ENCODE data around the gene DCT. TPM values are rescaled to one million over a fixed set of nuclear protein-coding genes. Genes with fewer than 3 reads are reported as not detected.
"Not testable (repeated sequence)": the region's sequence is repeated elsewhere in the genome, so short reads cannot be mapped to it uniquely, and the experiment has no call there.

DCT gene
- 100 to 1,000 TPM in 1 of 4 donors, 10 to 100 TPM in 3; 39.4 to 122 (median 81.7) TPM for total RNA-seq

- no peak within 1 kb of the TSS for H3K27ac ChIP-seq
- 22% methylated on average over 3 of the region's 3 CpGs for WGBS
- TF ChIP-seq POLR2A (IDR thresholded peaks at IDR 0.05) (no peak), EP300 (IDR thresholded peaks at IDR 0.05) (no peak), CTCF (IDR thresholded peaks at IDR 0.05) (no peak), POLR2AphosphoS5 (IDR thresholded peaks at IDR 0.05) (no peak)
- no peaks in the 10 kb centered on the region for H3K9me3 ChIP-seq
- DNase-seq (ENCODE audit: low spot score in 2 of 2), result no peak
- no peaks in the 10 kb centered on the region for H3K36me3 ChIP-seq
- no peaks in the 10 kb centered on the region for H3K4me1 ChIP-seq
- no peaks in the 10 kb centered on the region for H3K27me3 ChIP-seq
- no peak within 1 kb of the TSS for H3K4me3 ChIP-seq
Measured at GRCh38 chr13:94479616-94480015, at the start of gene DCT. Gene DCT (minus strand): TSS chr13:94479682. CDS start chr13:94479255, 427 bp downstream.

DNA sequence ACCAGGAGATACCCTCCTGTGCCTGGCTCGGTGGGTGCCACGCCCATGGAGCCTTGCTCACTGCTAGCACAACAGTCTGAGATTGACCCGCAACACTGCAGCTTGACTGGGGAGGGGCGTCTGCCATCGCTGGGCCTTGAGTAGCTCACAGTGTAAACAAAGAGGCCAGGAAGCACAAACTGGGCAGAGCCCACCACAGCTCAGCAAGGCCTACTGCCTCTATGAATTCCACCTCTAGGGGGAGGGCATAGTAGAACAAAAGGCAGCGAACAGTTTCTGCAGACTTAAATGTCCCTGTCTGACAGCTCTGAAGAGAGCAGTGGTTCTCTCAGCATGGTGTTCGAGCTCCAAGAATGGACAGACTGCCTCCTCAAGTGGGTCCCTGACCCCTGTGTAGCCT lies 47.5 kb upstream of the DCT start:
- H3K9me3 ChIP-seq; H3K27ac ChIP-seq; DNase-seq (ENCODE audit: low spot score in 2 of 2); H3K4me3 ChIP-seq; H3K4me1 ChIP-seq; H3K36me3 ChIP-seq; H3K27me3 ChIP-seq: not testable (repeated sequence)
- 77% methylated on average over 5 of the region's 7 CpGs for WGBS

- no peak for TF ChIP-seq CTCF (IDR thresholded peaks at IDR 0.05)
- TF ChIP-seq EP300 (IDR thresholded peaks at IDR 0.05), result no peak
- no peak for TF ChIP-seq POLR2A (IDR thresholded peaks at IDR 0.05)
- no peak for TF ChIP-seq POLR2AphosphoS5 (IDR thresholded peaks at IDR 0.05)
- Histone ChIP-seq H3K36me3 (no peaks in the 10 kb centered on the region), H3K4me1 (no peaks in the 10 kb centered on the region), H3K4me3 (no peak overlapping the region), H3K27ac (no peak overlapping the region), H3K9me3 (no peaks in the 10 kb centered on the region), H3K27me3 (no peaks in the 10 kb centered on the region)
- 95% methylated on average over 2 of the region's 2 CpGs for WGBS
- DNase-seq (ENCODE audit: low spot score in 2 of 2), result no peak
Measured at GRCh38 chr13:94525781-94526180, 46.3 kb upstream of the DCT start.

- WGBS, result 92% methylated on average over 3 of the region's 7 CpGs
- no peak for TF ChIP-seq CTCF (IDR thresholded peaks at IDR 0.05)
- no peak for TF ChIP-seq EP300 (IDR thresholded peaks at IDR 0.05)
- no peak for TF ChIP-seq POLR2AphosphoS5 (IDR thresholded peaks at IDR 0.05)
- no peak for TF ChIP-seq POLR2A (IDR thresholded peaks at IDR 0.05)
- no peak overlapping the region for H3K4me3 ChIP-seq
Measured at GRCh38 chr13:94524407-94524806, 44.9 kb upstream of the DCT start.

GRCh38 chr13:94520001-94520400 lies 40.5 kb upstream of the DCT start:
- H3K36me3 ChIP-seq, result no peaks in the 10 kb centered on the region
- H3K27ac ChIP-seq, result no peak overlapping the region
- H3K4me3 ChIP-seq, result no peak overlapping the region
- DNase-seq (ENCODE audit: low spot score in 2 of 2), result no peak
- no peaks in the 10 kb centered on the region for H3K4me1 ChIP-seq
- H3K9me3 ChIP-seq, result no peaks in the 10 kb centered on the region
- TF ChIP-seq POLR2A (IDR thresholded peaks at IDR 0.05), result no peak
- no peak for TF ChIP-seq POLR2AphosphoS5 (IDR thresholded peaks at IDR 0.05)
- TF ChIP-seq CTCF (IDR thresholded peaks at IDR 0.05), result no peak
- TF ChIP-seq EP300 (IDR thresholded peaks at IDR 0.05), result no peak
- no peaks in the 10 kb centered on the region for H3K27me3 ChIP-seq

More at GRCh38 chr13:94524407-94524806, 44.9 kb upstream of the DCT start:
- DNase-seq (ENCODE audit: low spot score in 2 of 2), result no peak
- no peak overlapping the region for H3K27ac ChIP-seq
- H3K36me3 ChIP-seq, result no peaks in the 10 kb centered on the region
- no peaks in the 10 kb centered on the region for H3K27me3 ChIP-seq
- H3K4me1 ChIP-seq, result no peaks in the 10 kb centered on the region
- no peaks in the 10 kb centered on the region for H3K9me3 ChIP-seq

DNA sequence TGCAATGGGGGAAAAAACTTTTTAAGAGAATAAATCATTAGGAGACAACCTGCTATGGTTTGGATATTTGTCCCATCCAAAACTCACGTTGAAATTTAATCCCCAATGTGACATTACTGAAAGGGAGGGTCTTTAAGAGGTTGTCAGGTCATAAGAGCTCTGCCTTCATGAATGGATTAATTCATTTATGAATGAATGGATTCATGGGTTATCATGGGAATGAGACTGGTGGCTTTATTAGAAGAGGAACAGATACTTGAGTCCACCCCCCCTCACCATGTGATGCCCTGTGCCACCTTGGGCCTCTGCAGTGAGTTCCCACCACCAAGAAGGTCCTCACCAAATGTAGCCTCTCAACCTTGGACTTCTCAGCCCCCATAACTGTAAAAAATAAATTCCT lies 37.0 kb upstream of the DCT start:
- no peak for TF ChIP-seq CTCF (IDR thresholded peaks at IDR 0.05)
- TF ChIP-seq POLR2AphosphoS5 (IDR thresholded peaks at IDR 0.05), result no peak
- no peak for TF ChIP-seq POLR2A (IDR thresholded peaks at IDR 0.05)
- no peak for TF ChIP-seq EP300 (IDR thresholded peaks at IDR 0.05)
- WGBS, result 74% methylated on average over 1 of the region's 1 CpG
- no peaks in the 10 kb centered on the region for H3K4me1 ChIP-seq
- H3K9me3 ChIP-seq, result no peaks in the 10 kb centered on the region
- DNase-seq (ENCODE audit: low spot score in 2 of 2), result no peak
- no peaks in the 10 kb centered on the region for H3K36me3 ChIP-seq
- no peak overlapping the region for H3K27ac ChIP-seq
- H3K27me3 ChIP-seq, result no peaks in the 10 kb centered on the region
- H3K4me3 ChIP-seq, result no peak overlapping the region
